Kidney tubule cell (primary cell): ENCODE measurements around the gene PDIA5.
A peak's percentile ranks its signal among the peaks of the same experiment; 100 is the strongest.
"Not testable (repeated sequence)": the region's sequence is repeated elsewhere in the genome, so short reads cannot be mapped to it uniquely, and the experiment has no call there.

Experiments used
- DNase-seq: peaks from one replicate; pipeline ENCODE4 v3.0.0-alpha.2; 2018; ENCODE audit warnings: low spot score

PDIA5 gene

DNA sequence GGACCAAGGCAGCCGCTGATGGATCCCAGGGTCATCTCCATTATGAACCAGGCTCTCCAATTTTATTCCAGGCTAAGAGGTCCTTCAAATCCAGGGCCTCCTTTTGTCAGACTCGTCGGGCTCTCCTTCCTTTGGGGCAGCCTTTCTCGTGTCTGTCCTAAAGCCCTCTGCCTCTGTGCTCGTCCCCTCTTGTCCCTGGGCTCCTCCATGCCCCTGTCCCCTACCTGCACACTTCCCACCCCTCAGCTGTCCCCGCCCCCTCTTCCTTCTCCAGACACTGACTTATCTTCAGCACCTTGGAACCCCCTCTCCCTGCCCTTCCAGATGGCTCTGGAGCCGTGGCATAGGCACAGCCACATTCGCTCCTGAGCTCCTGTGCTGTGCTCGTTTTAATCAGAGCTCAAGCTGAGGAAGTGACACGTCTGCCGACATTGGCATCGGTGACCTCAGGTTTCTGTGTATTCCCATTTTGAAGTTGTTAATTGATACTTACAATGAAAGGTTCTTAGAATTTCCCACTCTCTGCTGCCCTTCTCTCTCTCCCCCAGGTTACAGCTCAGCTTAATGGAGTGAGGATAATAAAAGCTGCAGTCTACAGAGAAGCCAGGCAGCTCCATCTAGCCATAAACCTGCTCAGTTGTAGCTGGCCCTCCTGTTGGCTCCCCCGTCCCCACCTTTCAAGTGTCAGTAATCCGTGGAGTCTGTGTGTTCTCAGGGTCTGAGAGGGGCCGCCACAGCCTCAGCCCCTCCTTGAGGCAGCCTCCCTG lies 83.8 kb downstream of the PDIA5 start:
- no peak for DNase-seq

DNA sequence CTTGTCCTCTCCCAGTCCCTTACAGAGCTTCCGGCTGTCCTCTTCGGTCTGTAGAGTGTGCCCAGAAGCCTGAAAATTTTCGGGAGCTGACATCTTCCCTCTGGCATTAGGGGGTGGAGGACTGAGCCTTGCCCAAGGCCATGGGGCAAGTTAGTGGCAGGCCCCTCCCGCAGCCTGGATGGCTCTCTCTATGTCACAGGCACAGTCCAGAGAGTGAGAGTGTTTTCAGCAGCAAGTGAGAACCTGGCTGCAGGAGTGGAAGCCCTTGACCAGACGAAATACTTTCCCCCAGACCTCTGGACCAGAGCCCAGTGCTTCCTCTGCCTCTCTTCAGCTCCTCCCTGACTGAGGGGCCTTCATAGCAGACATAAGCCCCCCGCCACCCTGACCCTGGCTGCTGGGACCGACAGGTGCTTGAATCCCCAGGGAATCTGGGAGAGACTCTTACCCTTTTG lies 84.5 kb downstream of the PDIA5 start:
- DNase-seq: no peak

DNA sequence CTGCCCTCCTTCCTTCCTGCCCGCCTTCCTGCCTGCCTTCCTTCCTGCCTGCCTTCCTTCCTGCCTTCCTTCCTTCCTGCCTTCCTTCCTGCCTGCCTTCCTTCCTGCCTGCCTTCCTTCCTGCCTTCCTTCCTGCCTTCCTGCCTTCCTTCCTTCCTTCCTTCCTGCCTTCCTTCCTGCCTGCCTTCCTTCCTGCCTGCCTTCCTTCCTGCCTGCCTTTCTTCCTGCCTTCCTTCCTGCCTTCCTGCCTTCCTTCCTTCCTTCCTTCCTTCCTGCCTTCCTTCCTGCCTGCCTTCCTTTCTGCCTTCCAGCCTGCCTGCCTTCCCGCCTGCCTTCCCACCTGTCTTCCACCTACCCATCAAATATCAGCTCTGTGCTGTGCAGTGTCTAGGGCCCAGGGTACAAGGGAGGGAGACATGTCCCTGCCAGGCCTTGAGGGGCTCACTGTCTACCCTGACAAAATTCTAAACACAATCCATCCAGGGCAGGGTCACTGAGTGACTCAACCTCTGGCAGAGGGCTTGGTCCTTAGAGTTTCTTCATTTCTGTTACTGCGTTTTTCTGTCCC lies 85.1 kb downstream of the PDIA5 start:
- not testable (repeated sequence) for DNase-seq

DNA sequence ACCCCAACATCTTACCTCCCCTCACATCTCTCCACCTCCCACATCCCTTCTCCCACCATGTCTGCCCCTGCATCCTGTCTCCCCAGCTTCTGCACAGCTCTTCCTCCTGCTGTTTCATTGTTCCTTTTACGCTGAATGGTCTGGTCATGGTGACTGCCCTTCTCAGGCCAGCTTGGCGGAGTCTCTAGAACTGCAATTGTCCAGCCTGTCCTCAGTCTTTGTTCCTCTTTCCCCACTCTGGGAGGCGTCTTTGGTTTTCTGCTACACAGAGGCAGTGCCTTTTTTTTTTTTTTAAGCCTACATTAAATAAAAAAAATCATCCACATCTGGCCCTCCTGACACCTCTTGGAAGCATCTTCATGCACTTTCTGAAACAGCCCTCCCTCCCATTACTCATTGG lies 85.9 kb downstream of the PDIA5 start:
- no peak for DNase-seq

DNA sequence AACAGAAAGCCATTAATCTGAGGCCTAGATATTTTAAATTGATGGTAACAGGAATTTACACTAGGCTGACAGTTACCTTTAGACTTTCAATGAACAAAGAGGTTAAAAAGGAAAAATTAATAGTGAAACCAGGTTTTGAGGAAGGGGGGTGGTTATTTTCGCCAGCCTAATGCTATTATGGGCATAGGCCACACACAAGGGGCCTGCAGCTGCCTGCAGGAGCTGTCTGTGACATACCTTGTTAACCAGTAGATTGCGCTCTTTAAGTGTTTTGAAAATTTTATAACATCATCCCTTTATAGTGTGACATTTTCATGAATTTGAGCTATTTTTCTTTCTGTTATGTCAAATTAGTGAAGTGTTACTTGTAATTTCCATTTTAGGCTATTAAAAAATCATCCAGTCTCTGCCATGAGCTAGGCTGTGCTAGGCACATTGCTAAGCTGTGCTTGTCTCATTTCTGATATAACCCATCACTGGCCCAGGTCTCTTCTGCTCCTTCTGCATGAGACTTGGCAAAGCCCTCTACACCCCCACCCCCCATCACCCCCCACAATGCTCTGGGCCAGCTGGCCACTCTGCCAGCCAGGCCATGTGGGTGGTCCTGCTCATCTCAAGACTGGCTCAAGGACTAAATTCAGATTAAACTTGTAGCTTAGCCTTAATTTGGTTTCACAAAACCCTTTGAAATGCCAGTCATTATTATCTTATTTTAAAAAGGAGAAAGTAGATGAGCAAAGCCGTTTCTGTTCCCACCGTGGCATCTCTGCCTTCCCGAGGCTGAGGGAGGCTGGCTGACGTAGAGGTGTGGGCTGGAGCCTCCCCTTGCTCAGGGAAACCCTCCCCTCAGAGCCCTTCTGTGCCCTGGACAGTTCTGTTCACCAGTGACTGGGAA lies 86.5 kb downstream of the PDIA5 start:
- DNase-seq: no peak

DNA sequence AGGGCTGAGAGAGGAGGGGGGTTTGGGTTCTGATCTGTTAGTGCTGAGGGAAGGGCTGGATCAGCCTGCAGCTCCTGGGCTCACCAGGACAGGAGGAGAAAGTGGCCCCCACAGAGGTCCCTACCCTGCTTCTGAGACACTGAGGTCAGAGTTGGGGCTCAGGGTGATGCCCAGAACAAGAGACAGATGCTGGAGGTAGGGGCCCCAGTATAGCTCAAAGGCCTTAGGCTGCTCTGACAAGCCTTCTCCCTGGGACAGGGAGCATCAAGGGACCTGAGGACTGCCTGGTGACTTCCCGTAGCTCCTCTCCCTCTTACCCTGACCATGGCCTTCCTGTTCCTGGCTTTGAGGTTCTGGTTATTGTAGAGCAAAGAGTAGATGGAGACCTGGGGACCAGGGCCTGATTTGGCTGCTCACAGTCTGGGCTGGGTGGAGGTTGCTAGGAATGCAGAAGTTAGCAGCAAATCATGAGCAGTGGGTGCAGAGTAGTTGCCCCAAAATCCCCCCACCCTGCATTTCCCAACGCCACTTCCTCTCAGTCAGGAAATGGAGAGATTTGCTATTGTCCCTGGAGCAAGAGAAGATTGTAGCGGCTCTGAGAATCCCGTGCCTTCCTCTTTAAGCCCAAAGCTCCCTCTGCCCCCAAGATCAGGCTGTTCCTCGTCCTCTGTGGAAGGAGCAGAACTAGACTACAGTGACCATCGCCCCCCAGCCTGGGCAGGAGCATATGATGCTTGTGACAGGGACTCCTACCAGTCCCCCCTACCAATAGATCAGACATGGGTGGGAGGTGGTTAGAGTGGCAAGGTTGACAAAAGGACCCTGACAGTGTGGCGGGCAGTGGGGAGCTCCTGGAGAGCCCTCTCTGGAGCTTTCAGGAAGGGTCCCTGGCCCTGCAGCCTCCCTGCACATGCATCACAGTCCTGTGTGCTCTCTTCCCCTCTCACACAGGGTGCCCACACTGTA lies 87.5 kb downstream of the PDIA5 start:
- DNase-seq: no peak

DNA sequence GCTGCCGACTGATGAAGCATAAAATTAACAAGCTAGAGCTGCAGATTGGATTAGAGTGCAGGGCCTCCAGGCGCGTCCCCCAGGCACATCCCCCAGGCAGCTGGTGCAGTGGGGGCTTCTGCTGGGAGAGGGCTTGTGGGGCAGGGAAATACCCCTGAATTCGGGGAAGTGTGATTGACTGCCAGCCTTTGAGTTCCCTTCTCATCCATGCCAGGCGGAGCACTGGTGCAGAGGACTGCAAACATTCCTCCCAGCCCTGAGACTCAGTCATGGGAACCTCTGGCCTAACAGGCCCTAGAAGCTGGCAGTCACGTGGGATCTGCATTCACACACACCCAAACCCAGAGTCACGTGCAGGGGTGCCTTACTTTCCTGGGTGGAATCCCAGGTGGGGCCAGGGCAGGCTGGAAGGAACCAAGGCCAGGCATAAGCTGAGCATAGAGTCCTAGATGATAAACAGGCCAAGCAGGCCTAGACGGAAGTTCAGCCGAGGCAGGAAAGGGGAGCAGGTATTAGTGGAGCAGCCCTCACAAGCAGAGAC lies 88.7 kb downstream of the PDIA5 start:
- no peak for DNase-seq

DNA sequence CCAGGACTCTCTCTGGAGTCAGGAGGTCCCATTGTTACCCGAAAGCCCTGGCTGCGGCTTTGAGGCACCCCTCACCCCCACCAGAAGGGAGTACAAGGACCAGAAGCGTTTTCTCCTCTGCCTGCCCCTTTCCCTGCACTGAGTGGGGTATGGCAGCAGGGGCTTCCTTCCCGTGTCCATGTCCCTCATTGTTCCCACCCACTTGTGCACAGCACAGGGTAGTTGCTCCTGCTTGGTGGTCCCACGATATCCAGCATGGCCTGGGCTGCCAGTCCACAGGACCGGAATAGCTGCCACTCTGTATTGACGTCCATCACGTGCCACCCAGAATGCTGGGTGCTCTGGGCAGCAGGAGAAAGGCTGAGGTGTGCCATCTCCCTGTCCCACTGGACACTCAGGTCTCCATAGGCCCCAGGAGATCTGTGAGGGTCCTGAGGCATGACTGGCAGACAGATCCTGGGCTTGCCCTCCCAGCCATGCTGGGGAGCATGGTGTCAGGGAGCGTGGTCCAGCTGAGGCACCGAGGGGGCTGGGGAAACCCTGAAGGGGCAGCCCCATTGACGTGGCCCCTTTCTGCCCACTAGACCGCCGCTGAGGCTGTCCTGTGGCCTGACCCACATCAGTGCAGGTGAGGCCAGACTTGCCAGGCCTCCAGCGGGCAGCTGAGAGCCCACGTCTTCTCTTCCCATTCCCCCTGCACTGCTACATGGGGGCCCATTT lies 89.6 kb downstream of the PDIA5 start:
- DNase-seq: no peak

DNA sequence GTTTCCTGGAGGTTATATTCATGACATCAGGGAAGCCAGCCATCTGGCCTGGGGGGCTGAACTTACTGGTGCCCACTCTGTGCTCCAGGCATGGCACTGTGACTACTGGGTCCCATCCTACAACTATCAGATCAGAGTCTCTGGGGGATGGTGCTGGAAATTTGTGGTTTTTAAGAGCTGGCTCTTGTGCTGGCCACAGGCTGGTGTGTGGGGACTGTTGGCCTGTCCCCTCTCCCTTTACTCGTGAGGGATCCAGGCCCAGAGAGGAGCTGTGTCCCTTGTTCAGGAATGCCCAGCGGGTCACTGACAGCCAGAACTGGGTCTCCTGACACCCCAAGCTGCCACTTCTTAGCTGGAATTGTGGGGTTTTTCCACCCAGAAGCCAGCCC lies 90.4 kb downstream of the PDIA5 start:
- DNase-seq: no peak

DNA sequence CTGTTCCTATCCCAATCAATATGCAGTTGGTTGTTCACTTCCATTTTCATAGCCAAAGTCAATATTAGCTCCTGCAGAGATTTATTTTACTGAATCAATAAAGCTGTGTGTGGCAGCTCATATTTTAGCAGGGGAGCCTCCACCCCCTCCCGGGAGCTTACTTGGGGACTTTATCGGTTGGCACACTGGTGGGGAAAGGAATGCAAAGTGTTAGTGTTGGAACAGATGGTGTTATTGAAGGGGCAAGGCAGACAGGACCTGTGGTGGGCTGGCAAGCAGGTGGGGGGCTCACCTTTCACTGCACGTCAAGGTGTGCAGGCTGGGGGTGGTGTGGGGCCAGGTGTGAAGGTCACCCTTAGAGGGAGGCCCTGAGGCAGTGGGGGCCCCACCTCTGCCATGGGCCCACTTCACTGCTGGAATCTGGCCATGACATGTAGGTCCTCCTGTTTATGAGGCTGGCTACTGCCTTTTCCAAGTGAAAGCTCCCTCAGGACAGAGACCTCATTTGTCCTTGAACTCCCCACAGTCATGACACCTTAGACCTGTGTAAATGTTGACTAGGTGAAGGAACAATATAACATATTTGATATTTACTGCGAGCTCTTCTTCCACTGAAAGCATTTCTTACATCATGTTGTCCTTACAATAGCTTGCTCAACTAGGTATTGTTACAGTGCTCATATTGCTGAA lies 90.9 kb downstream of the PDIA5 start:
- no peak for DNase-seq

DNA sequence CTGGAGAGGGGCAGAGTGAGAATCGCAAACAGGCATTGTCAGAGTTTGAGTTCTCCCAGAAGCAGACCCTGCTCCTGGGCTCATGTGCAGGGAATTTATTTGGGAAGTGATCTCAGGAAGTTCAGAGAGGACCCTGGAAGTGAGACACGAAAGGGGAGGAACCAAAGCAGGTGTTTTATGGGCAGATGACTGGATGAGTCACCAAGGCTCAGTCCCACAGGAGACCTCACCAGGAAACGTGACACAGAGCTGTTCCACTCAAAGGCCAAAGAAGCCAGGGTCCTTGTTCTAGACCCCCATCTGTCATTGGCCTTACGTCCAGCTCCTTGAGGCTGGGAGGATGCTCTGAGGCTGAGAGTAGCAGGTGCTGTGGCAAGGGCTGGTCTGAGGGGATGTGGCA lies 91.5 kb downstream of the PDIA5 start:
- DNase-seq: peak; percentile 50

DNA sequence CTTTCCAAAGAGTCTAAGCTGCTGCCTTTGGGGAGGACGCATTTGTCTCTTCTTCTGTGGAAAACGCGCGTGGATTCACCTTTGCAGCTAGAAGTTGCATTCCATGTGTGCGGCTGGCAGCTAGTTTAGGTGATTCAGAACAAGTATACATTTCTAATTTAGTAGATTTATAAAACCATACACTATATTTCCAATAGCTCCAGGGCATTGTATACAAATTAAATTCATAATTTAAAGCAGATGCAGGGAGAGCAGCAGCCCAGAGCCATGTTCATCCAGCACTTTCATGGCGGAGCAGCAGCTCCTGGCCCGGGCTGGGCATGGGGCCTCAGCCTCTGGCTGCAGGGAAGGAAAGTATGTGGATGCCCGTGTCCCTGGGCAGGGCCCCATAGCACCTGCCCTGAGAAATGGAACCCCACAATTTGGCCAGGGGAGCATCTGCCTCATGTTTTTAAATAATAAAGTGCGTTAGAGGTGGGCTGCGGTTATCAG lies 92.1 kb downstream of the PDIA5 start:
- no peak for DNase-seq

DNA sequence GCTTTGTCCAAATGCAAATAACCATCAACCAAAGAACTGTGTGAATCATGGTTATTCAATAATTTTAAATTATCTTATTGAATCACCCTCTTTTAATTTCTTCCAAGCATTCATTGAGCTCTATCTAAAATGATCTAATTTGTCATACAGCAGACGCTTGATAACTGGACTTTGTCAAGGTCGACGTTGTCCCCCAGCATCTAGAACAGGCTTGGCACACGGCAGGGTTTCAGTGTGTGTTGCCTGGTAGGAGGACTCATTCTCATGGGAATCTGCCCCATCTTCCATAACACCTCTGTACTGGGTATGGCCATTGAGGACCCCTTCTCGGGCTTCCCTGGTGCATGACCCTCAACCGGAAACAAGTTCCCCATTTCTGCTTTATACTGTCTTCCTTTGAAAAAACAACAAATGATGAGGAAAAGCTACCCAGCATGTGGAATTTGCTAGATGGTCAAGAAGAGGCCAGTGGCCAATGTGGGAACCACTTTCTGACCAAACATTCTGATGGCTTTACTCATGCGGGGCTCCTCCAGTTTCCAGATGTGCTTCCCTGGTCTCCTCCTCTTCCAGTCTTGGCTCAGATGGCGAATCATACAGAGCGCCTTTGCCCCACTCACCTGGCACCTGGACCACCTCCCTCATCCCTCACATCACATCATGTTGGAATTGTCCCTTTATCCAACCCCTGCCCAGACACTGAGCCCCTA lies 93.3 kb downstream of the PDIA5 start:
- peak; percentile 9 for DNase-seq

DNA sequence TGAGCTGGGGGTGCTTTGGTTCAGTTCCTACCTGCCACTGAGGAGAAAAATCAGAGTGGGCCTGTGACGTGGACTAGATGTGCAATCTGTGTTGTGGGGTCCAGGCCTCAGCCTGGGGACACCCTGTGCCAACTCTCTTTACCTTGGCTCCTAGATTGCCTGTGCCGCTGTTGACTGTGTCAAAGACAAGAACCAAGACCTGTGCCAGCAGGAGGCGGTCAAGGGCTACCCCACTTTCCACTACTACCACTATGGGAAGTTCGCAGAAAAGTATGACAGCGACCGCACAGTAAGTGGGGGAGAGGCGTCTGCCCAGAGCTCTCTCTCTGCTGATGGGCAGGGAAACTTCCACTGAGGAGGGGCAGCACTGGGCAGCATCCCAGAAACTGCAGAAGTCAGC lies 94.3 kb downstream of the PDIA5 start:
- DNase-seq: no peak

DNA sequence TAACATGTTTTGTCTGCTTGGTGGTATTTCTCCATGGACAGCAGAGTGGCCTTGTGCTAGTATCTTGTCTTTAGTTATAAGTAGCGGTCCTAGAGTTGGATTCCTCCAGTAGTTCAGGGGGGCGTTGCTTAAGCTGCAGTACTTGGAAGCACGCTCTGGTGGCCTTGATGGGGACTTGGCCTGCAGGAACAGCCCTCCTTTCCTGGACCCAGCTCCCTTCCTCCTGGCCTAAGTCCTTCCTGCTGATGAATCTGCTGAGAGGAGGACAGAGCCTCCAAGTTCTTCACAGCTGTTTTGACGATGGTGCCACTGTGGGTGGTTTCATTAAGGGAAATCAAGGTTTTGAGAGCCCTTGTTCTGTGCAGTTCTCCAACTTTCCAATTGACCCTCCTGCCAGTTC lies 96.3 kb downstream of the PDIA5 start:
- DNase-seq: no peak

DNA sequence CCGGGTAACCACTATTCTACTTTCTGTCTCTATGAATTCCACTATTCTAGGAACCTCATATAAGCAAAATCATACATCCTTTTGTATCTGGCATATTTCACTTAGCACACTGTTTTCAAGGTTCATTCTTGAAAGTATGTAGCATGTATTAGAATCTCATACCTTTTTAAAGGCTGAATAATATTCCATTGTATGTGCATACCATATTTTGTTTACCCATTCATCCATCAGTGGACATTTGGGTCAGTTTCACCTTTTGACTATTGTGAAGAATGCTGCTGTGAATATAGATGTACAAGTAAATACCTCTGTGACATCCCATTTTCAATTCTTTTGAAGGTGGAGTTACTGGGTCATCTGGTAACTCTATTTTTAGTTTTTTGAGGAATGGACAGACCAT lies 98.3 kb downstream of the PDIA5 start:
- DNase-seq: no peak

DNA sequence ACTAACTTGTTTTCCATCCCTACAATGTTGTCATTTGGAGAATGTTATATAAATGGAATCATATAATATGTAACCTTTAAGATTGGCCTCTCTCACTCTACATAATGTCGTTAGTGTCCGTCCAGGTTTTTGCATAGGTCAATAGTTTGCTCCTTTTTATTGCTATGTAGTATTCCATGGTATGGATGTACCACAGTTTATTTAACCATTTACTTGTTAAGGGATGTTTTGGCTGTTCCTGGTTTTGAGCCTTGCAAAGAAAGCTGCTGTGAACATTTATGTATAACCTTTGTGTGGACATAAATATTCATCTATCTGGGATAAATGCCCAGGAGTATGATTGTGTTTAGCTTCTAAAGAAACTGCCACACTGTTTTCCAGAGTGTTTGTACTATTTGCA lies 100.9 kb downstream of the PDIA5 start:
- DNase-seq: no peak

DNA sequence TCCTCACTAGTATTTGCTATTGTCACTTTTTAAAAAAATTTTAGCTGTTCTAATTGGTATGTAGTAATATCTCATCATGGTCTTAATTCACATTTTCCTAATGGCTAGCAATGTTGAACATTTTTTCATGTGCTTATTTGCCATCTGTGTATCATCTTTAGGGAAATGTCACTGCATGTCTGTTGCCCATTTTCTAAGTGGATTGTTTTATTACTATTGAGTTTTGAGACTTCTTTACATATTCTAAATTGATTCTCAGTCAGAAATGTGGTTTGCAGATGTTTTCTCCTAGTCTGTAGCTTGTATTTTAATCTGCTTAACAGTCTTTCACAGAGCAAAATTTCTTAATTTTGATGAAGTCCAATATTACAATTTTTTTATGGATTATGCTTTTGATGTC lies 101.3 kb downstream of the PDIA5 start:
- no peak for DNase-seq

DNA sequence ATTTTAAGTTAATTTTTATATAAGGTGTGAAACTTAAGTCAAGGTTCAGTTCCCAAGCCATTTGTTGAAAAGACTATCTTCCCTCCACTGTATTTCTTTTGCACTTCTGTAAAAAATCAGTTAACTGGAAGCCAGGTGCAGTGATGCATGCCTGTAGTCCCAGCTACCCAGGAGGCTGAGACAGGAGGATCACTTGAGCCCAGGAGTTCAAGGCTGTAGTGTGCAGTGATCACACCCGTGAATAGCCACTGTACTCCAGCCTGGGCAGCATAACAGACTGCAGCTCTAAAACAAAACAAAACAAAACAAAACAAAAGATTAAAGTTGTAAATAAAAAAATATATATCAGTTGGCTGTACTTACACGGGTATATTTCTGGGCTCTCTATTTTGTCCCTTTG lies 101.8 kb downstream of the PDIA5 start:
- DNase-seq: no peak
